ENCODE results near the gene MTARC1. TPM values are rescaled to one million over a fixed set of nuclear protein-coding genes. Genes with fewer than 3 reads are reported as not detected.
A peak's percentile ranks its signal among the peaks of the same experiment; 100 is the strongest.

MTARC1 gene
- total RNA-seq, 2 donors from 2014 or later, result not detected

DNA sequence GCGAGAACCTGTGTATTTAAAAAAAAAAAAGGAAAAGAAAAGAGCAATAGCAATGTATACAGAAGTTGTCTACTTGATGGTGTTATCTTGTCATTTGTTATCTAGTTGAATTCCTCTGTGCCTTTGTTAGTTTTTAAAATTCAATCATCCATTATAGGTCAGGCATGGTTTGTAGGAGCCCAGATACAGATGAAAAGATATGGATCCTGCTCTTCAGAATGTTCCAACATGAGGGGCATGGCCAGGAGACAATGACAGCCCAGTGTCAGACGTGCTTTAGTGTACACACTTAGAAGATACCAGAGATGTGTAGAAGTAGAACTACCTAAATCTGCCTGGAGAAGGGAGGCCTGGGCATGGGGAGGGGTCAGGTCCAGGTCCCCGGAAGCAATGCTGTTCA lies 22.0 kb upstream of the MTARC1 start:
- Mint-ChIP-seq H3K36me3 (no peaks in the 10 kb centered on the region), H3K27ac (no peak overlapping the region), H3K9me3 (no peaks in the 10 kb centered on the region)
- ATAC-seq, result no peak
- DNase-seq (ENCODE audit: low spot score in 2 of 2), result no peak

DNA sequence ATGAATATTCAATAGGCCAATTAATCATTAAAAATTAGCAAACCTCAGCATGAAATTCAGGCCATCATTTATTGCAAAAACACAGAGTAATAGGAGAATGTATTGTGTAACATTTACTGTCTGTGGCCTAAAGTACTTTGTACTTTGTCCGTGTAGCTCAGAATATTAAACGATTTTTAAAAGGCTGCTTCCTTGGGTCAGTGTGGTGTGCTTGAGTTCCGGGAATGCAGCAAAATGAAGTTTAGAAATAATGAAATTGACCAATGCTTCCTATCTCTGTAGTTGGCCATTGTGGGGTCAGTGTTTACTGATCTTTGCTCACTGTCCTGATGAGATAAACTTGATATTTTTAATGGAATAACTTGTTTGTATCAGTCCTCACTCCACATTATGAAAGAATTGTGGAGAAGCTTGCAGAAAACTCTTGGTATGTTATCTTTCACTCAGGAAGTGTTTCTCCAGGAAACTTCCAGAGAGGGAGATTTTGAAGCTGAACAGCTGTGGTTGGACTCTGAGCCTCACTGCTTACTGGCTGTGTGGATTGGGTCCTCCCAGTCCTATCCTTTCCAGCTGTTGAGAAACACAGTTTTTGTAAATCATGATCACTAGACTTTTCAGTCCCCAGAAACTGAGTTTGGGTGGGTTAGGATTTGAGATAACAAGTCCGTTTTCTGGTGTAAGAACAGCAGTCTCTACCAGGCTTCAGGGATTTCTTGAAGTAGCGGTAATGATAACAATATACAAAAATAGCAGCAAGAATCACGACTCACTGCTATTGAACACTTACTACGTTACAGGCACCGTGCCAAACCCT lies 19.2 kb upstream of the MTARC1 start:
- DNase-seq (ENCODE audit: low spot score in 2 of 2) (no peak), ATAC-seq (no peak)
- no peaks in the 10 kb centered on the region for H3K9me3 Mint-ChIP-seq
- H3K27ac Mint-ChIP-seq, result no peak overlapping the region
- H3K36me3 Mint-ChIP-seq, result no peaks in the 10 kb centered on the region

DNA sequence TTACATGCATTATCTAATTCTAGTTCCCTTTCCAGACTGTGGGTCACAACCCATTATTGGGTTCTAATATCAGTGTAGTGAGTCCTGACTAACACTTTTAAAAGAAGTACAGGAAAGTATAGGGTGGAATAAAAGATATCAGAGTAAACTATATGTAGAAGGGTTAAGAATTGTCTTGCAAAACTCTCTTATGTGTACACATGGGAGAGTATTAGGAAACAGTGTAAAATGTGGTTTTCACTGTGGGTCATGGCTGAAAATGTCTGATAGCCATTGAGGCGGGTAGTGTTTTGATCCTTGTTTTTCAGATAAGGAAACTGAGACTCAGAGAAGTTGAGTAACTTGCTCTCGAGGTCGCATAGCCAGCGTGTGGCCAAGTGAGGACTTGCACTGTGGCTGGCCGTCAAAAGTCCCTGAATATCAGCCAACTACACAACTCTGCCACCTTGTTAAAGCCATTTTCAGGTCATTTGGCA lies 18.5 kb upstream of the MTARC1 start:
- Mint-ChIP-seq H3K9me3 (no peaks in the 10 kb centered on the region), H3K27ac (no peak overlapping the region), H3K36me3 (no peaks in the 10 kb centered on the region)
- DNase-seq (ENCODE audit: low spot score in 2 of 2) (no peak), ATAC-seq (no peak)

DNA sequence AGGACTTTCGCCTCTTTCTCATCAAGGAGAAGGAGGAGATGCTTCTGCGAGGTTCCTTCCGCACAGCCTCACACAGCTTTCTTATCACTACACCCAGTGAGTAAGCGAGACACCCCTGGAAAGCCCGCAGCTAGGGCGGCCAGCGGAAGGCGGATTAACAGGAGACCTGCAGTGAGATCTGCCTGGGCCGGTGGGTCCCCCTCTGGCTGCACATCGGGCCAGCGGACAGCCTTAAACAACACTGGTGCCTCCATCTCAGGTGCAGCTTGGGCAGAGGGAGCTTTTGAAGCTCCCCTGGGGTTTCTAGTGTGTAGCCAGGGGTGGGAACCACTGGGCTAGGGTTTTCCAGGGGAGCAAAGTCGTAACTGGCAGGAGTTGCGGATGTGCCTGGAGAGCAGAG lies 17.5 kb upstream of the MTARC1 start:
- no peak for DNase-seq (ENCODE audit: low spot score in 2 of 2)
- ATAC-seq, result no peak
- H3K36me3 Mint-ChIP-seq, result no peaks in the 10 kb centered on the region
- no peak overlapping the region for H3K27ac Mint-ChIP-seq
- no peaks in the 10 kb centered on the region for H3K9me3 Mint-ChIP-seq

DNA sequence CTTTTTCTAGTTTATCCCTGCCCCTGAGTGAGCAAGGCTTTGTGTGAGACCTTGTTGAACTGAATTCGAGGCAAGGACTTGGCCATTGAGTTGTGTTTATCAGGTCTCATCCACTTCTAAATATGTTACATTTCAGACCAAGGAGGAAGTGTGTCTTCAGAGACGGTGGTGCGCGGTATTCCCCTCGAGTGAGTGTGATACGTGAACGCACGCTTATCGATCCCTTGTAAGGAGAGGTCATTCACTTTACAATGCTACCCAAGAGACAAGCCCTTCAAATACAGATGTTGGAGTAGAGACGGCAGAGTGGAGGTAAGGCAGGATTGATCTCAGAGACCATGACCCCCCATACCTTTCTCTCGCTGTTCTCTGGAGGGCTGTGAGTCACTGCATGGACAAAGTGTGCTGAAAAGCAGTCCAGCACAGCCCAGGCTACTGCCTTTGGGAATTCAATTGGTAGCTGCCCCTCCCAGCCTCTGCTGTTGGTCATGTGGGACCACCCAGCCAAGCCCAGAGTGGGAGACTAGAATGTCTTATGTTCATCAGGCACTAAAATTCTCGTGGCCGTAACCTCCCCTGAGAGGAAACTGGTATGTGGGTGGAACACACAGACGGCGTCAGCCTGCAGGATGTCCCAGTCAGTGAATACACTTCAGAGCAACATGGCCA lies 16.3 kb upstream of the MTARC1 start:
- no peak for ATAC-seq
- no peak for DNase-seq (ENCODE audit: low spot score in 2 of 2)
- no peaks in the 10 kb centered on the region for H3K9me3 Mint-ChIP-seq
- no peak overlapping the region for H3K27ac Mint-ChIP-seq
- no peaks in the 10 kb centered on the region for H3K36me3 Mint-ChIP-seq

DNA sequence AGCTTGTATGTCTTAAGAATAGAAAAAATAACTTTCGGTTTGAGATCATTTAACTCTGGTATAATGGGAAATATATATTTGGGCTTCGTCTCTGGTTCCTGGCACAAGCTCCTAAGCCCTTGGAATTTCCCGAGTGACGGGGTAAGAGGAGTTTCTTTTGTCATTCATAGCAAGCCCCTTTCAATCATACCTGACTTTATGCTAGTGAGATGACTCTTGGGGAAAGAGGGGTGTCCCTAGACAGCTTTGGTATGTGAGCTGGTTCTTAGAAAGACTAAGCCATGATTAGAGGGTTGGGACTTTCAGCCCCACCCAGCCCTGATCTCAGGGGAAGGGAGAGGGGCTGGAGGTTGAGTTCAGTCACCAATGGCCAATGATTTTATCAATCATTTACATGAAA lies 13.9 kb upstream of the MTARC1 start:
- DNase-seq (ENCODE audit: low spot score in 2 of 2), result no peak
- Mint-ChIP-seq H3K36me3 (no peaks in the 10 kb centered on the region), H3K9me3 (no peaks in the 10 kb centered on the region), H3K27ac (no peak overlapping the region)
- no peak for ATAC-seq

DNA sequence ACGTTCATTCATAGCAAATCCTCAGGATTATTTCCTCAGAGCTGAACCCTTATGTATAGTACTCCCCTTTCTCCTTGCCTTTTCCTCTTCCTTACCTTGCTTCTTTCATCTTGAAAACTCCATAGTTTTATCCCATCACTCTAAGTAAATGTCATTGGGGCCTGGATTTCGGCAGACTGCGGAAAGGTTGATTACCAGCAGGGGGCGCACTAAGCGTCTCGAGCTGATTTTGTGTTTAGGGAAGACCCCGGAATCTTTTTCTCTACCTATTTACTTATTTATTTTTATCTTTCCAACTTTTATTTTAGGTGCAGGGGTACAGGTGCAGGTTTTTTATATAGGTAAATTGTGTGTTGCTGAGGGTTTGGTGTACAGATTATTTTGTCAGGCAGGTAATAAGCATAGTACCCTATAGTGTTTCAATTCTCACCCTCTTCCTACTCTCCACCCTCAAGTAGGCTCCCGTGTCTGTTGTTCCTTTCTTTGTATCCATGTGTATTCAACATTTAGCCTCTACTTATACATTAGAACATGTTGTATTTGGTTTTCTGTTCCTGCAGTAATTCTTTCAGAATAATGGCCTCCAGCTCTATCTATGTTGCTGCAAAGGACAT lies 11.4 kb upstream of the MTARC1 start:
- no peak overlapping the region for H3K27ac Mint-ChIP-seq
- ATAC-seq (no peak), DNase-seq (ENCODE audit: low spot score in 2 of 2) (peak in 1 of 2 donors; percentile 55)
- H3K36me3 Mint-ChIP-seq, result no peaks in the 10 kb centered on the region
- no peaks in the 10 kb centered on the region for H3K9me3 Mint-ChIP-seq

DNA sequence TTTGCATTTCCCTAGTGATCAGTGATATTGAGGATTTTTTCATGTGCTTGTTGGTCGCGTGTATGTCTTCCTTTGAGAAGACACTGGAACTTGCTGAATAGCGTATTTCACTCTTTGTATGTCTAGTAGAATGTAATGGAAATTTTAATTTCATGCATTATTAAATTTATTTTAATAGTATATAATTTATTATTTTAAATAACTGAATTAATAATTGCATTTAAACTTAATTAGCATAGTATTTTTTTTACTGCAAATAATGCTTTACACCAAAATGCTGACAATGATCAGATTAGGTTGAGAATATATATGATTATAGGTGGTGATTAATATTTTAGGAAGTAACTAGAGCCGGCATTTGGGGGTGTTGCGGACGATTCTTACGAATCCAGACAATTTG lies 10.5 kb upstream of the MTARC1 start:
- Mint-ChIP-seq H3K9me3 (no peaks in the 10 kb centered on the region), H3K36me3 (no peaks in the 10 kb centered on the region), H3K27ac (no peak overlapping the region)
- ATAC-seq, result no peak
- DNase-seq (ENCODE audit: low spot score in 2 of 2), result no peak

DNA sequence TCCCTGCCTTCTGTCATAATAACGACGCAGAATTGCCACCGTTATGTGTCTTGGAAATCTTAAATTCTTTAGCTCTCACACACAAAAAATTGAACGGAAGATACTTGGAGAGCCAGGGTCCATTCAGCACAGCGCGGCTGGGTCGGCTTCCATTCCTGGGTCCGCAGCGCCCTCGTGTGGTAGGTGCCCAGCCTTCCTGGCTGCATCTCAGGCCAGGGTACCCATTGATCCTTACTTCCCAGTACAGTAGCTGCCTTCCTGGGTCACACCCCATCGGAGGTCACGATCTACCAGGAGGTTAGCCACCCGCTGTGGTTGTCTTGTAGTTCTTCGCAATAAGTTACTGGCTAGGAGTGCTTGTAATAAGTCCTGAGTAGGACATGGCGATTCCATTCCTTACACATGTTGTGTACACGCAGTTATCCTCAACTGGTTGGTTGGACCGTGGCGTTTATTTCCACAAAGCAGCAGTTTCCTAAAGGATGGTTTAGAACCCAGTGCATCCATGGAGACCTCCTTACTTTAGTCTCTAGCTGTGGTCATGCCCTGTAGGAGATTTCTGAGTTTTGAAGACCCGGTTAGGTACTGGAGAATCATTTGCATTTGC lies 9.9 kb upstream of the MTARC1 start:
- no peaks in the 10 kb centered on the region for H3K9me3 Mint-ChIP-seq
- no peaks in the 10 kb centered on the region for H3K36me3 Mint-ChIP-seq
- ATAC-seq (peak; percentile 88 to 93), DNase-seq (ENCODE audit: low spot score in 2 of 2) (peak; percentile 68 to 81)
- no peak overlapping the region for H3K27ac Mint-ChIP-seq

DNA sequence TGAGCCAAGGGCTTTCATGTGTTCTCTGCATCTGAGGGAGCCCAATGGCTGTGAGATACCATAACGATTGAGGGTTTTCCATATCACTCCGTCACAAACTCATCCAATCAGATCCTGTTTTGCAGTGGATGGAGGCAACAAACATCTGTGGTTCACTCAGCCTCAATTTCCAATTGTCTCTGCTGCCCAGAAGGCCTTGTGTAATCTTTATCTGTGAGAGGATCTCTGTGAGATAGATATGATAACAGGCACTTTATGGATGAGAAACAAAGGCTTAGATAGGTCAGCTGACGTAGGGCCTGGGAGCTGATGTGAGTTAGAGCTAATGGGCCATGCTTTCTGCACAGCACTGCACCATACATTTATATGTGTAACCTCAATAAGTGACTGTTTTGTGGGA lies 3.3 kb upstream of the MTARC1 start:
- Mint-ChIP-seq H3K27ac (no peak overlapping the region), H3K36me3 (no peaks in the 10 kb centered on the region), H3K9me3 (no peaks in the 10 kb centered on the region)
- ATAC-seq, result no peak
- no peak for DNase-seq (ENCODE audit: low spot score in 2 of 2)

DNA sequence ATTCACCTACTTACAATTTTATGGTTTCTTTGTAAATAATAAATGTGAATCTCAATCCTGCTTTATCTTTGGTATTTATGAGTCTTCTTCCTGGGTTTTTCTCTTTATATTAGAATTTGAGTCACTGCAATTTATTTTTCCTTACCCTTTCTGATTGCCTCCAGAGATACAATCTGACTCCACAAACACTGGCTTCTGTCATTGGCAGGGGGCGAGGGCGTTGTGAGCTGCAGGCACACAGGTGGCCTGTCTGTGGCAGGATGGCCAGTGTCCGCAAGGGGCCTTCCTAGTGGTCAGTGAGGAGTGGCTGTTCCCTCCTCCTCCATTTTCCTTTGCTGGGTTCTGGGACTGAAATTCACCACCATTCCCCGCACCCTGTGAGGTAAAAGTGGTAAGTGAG lies 2.0 kb upstream of the MTARC1 start:
- DNase-seq (ENCODE audit: low spot score in 2 of 2), result no peak
- no peak for ATAC-seq
- Mint-ChIP-seq H3K9me3 (no peaks in the 10 kb centered on the region), H3K36me3 (no peaks in the 10 kb centered on the region), H3K27ac (no peak overlapping the region)

DNA sequence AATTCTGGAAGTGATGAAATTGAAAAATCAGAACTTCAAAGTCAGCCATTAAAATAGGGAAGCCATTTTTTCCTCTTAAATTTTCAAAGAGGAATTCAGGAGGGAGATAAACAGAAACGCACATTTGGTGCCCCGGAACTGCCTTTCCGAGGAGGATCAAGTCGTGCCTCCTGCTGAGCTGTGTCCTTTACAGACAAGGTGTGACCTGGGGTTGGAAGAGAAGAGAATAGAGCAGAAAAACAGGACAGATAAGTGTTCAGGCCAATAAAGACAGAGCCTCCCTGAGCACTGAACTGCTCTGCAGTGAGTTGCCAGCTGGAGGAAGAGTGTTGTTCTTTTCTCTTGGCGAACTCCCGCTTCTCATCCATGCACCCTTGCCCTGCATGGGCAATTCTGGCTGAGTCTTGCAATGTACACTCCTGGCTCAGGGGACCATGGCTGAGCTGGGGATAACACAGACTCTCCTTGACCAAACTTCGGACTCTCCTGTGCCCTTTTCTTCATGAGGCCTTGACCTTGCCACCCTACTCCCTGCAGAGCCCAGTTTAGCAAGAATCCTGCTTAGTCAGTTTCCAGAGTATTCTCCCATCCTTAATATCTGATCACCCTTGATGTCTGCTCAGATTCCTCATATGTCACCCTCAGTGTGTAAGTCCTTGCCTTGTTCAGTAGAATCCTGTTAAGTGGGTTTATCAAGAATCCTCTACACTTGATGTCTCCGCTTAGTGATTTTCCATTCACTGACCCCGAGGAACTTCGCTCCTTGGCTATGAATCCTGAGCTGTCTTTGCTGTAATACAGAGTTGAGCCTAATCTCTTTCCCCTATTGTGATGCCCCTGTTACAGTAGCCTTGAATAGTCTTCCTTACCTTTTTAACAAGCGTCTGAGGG lies 1.3 kb upstream of the MTARC1 start:
- ATAC-seq (no peak), DNase-seq (ENCODE audit: low spot score in 2 of 2) (no peak)
- Mint-ChIP-seq H3K9me3 (no peaks in the 10 kb centered on the region), H3K36me3 (no peaks in the 10 kb centered on the region), H3K27ac (no peak overlapping the region)

DNA sequence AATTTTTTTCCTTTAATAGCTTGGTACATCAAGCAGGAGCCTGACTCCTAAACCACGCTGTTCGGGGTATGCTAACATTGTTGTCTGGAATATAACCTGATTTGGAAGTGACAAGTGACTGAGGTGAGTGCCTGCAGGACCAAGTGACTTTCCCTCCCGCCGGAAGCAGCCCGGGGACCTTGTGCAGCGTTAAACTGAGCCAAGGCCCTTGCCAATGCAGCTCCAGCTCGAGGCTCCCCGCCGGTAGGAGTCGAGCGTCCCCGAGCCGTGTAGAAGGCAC lies 716 bp upstream of the MTARC1 start:
- ATAC-seq (peak in 1 of 2 donors; percentile 26), DNase-seq (ENCODE audit: low spot score in 2 of 2) (no peak)
- H3K9me3 Mint-ChIP-seq, result no peaks in the 10 kb centered on the region
- H3K36me3 Mint-ChIP-seq, result no peaks in the 10 kb centered on the region
- no peak overlapping the region for H3K27ac Mint-ChIP-seq

DNA sequence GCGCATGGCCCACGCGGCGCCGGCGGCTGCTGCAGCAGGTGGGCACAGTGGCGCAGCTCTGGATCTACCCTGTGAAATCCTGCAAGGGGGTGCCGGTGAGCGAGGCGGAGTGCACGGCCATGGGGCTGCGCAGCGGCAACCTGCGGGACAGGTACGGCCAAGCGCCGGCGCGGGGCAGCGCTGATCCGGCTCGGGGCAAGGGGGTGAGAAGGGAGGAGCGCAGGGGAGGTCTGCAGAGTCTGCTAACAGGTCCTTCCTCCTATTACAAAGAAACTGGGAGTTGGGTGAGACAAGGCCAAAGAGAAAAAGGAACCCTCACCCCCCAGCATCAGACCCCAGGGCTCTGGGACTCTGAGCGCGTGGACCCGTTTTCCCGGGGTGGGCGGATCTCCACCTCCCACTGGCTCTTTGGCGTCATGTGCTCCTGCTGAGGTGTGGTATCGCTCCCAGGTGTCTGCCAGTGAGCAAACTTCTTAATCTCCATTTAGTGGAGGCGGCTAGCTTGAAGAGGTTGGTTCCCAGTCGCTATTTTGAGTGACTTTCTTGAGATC lies 431 bp downstream of the MTARC1 start:
- Mint-ChIP-seq H3K27ac (no peak overlapping the region), H3K36me3 (no peaks in the 10 kb centered on the region), H3K9me3 (no peaks in the 10 kb centered on the region)
- ATAC-seq (peak in 1 of 2 donors; percentile 50), DNase-seq (ENCODE audit: low spot score in 2 of 2) (no peak)

DNA sequence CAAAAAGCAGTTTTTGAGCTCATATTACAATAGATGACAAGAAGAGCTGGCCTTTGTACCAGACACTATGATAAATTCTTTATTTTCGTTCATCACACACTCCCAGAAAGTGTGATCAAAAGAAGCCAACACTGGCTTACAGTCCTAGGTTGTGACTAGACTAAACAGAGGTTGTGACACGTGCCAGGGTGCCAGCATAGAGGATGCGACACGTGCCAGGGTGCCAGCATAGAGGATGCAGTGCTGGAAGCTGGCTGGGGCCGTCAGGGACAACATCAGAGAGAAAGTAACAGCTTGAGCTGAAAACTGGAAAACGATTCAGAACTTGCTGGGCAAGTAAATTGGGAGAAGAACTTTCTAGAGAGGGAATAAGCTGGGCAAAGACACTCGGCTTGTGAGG lies 2.2 kb downstream of the MTARC1 start:
- Mint-ChIP-seq H3K36me3 (no peaks in the 10 kb centered on the region), H3K27ac (no peak overlapping the region)
- ATAC-seq, result no peak

DNA sequence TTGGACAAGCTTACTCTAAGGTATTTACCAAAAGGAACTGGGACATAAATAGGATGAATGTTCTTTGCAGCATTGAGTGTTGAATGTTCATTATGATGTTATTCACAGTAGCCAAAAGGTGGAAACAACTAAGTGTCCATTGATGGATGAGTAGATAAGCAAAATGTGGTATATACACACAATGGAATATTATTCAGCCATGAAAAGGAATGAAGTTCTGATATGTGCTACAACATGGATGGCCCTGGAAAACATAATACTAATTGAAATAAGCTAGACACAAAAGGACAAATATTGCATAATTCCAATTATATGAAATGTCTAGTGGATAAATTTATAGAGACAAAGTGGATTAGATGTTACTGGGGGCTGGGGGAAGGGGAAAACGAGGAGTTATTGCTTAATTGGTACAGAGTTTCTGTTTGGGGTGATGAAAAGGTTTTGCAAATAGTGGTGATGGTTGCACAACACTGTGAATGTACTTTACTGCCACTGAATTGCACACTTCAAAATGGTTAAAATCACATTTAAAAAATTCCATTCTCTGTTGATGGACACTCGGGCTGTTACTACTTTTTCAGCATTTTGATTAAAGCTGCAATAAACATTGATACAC lies 2.9 kb downstream of the MTARC1 start:
- H3K36me3 Mint-ChIP-seq, result no peaks in the 10 kb centered on the region
- ATAC-seq, result no peak
- no peak for DNase-seq (ENCODE audit: low spot score in 2 of 2)
- no peaks in the 10 kb centered on the region for H3K9me3 Mint-ChIP-seq
- no peak overlapping the region for H3K27ac Mint-ChIP-seq

More for the DNA sequence above, 2.2 kb downstream of the MTARC1 start:
- DNase-seq (ENCODE audit: low spot score in 2 of 2), result no peak
- H3K9me3 Mint-ChIP-seq, result no peaks in the 10 kb centered on the region

Measured in activated naive CD4-positive, alpha-beta T cell treated with anti-CD3 and anti-CD28 coated beads, Interleukin-2, amount 50 U/mL, for 72 hours (primary cell).